Subcutaneous abdominal adipose tissue (tissue), 5 donors: ENCODE data around the gene DUSP10.

Source experiments
- H3K27ac ChIP-seq: one replicate; pipeline ENCODE4 v1.7.0; 2013; ENCODE audit warnings: low read depth, mild to moderate bottlenecking, inconsistent platforms, low read length, moderate library complexity
- H3K27me3 ChIP-seq, 5 donors: one replicate each; pipeline ENCODE4 v1.7.0; 2013; ENCODE audit warnings: low read length in 5 of 5, inconsistent platforms in 1 of 5; ENCODE audit not compliant: control insufficient read depth in 5 of 5, insufficient read depth in 4 of 5
- H3K36me3 ChIP-seq, 5 donors: one replicate each; pipeline ENCODE4 v1.7.0; 2013; ENCODE audit warnings: low read length in 5 of 5; ENCODE audit not compliant: control insufficient read depth in 5 of 5, insufficient read depth in 5 of 5
- H3K4me1 ChIP-seq, 5 donors: one replicate each; pipeline ENCODE4 v1.7.0; 2013; ENCODE audit warnings: low read length in 5 of 5, mild to moderate bottlenecking in 3 of 5, moderate library complexity in 1 of 5; ENCODE audit not compliant: control insufficient read depth in 5 of 5, insufficient read depth in 5 of 5
- H3K4me3 ChIP-seq, 5 donors: one replicate each; pipeline ENCODE4 v1.7.0; 2013; ENCODE audit warnings: low read length in 5 of 5, low read depth in 1 of 5
- H3K9ac ChIP-seq, 5 donors: one replicate each; pipeline ENCODE4 v1.7.0; 2013; ENCODE audit warnings: low read length in 5 of 5, mild to moderate bottlenecking in 4 of 5, moderate library complexity in 3 of 5
- H3K9me3 ChIP-seq, 5 donors: one replicate each; pipeline ENCODE4 v1.7.0; 2013; ENCODE audit warnings: low read length in 5 of 5; ENCODE audit not compliant: control insufficient read depth in 5 of 5
- donor health status: healthy.
- donor health status: healthy.
- donor health status: healthy.
- donor health status: healthy.
- donor health status: healthy.

Gene DUSP10

GRCh38 chr1:221778535-221779142 is 36.8 kb upstream of the DUSP10 start:
- Histone ChIP-seq H3K4me1 (peaks cover 0 to 41% (median 32%) of the 10 kb centered on the region in 5 donors), H3K9me3 (no peaks in the 10 kb centered on the region), H3K36me3 (no peaks in the 10 kb centered on the region), H3K27ac (no peak overlapping the region), H3K27me3 (no peaks in the 10 kb centered on the region), H3K9ac (no peak overlapping the region), H3K4me3 (no peak overlapping the region)

- Histone ChIP-seq H3K9ac (no peak overlapping the region), H3K4me3 (no peak overlapping the region), H3K36me3 (no peaks in the 10 kb centered on the region), H3K4me1 (peaks cover 0 to 39% (median 30%) of the 10 kb centered on the region in 5 donors), H3K9me3 (no peaks in the 10 kb centered on the region), H3K27me3 (no peaks in the 10 kb centered on the region), H3K27ac (no peak overlapping the region)
Measured at GRCh38 chr1:221778125-221778524, 36.2 kb upstream of the DUSP10 start.

GRCh38 chr1:221777431-221778072 is 35.7 kb upstream of the DUSP10 start:
- no peaks in the 10 kb centered on the region for H3K27me3 ChIP-seq
- H3K9me3 ChIP-seq: no peaks in the 10 kb centered on the region
- H3K4me1 ChIP-seq: peaks cover 0 to 33% (median 24%) of the 10 kb centered on the region in 5 donors
- no peak overlapping the region for H3K27ac ChIP-seq
- H3K4me3 ChIP-seq: no peak overlapping the region
- no peaks in the 10 kb centered on the region for H3K36me3 ChIP-seq
- no peak overlapping the region for H3K9ac ChIP-seq

- Histone ChIP-seq H3K4me1 (peaks cover 0 to 24% (median 18%) of the 10 kb centered on the region in 5 donors), H3K9ac (no peak overlapping the region), H3K36me3 (no peaks in the 10 kb centered on the region), H3K27me3 (no peaks in the 10 kb centered on the region), H3K27ac (no peak overlapping the region), H3K9me3 (no peaks in the 10 kb centered on the region), H3K4me3 (no peak overlapping the region)
Measured at GRCh38 chr1:221776495-221777301, 34.8 kb upstream of the DUSP10 start.

GRCh38 chr1:221775206-221775605 is 33.3 kb upstream of the DUSP10 start:
- H3K4me1 ChIP-seq: peaks cover 0 to 9% (median 3%) of the 10 kb centered on the region in 5 donors

GRCh38 chr1:221774054-221774842 is 32.4 kb upstream of the DUSP10 start:
- Histone ChIP-seq H3K4me3 (no peak overlapping the region), H3K27me3 (no peaks in the 10 kb centered on the region), H3K9me3 (no peaks in the 10 kb centered on the region), H3K27ac (no peak overlapping the region), H3K4me1 (peaks cover 0 to 5% (median 3%) of the 10 kb centered on the region in 5 donors), H3K36me3 (no peaks in the 10 kb centered on the region), H3K9ac (no peak overlapping the region)

More at GRCh38 chr1:221775206-221775605, 33.3 kb upstream of the DUSP10 start:
- Histone ChIP-seq H3K27me3 (no peaks in the 10 kb centered on the region), H3K36me3 (no peaks in the 10 kb centered on the region), H3K4me3 (no peak overlapping the region), H3K9ac (no peak overlapping the region), H3K9me3 (no peaks in the 10 kb centered on the region), H3K27ac (no peak overlapping the region)

- Histone ChIP-seq H3K27me3 (no peaks in the 10 kb centered on the region), H3K27ac (no peak overlapping the region), H3K9me3 (no peaks in the 10 kb centered on the region), H3K9ac (no peak overlapping the region), H3K4me3 (no peak overlapping the region), H3K36me3 (no peaks in the 10 kb centered on the region), H3K4me1 (peaks cover 0 to 5% (median 3%) of the 10 kb centered on the region in 5 donors)
Measured at GRCh38 chr1:221773383-221773782, 31.5 kb upstream of the DUSP10 start.

GRCh38 chr1:221772117-221772516 is 30.2 kb upstream of the DUSP10 start:
- Histone ChIP-seq H3K27ac (no peak overlapping the region), H3K9ac (no peak overlapping the region), H3K36me3 (no peaks in the 10 kb centered on the region), H3K4me1 (peaks cover 0 to 5% (median 3%) of the 10 kb centered on the region in 5 donors), H3K4me3 (no peak overlapping the region), H3K9me3 (no peaks in the 10 kb centered on the region), H3K27me3 (no peaks in the 10 kb centered on the region)

- H3K4me3 ChIP-seq: no peak overlapping the region
- no peaks in the 10 kb centered on the region for H3K36me3 ChIP-seq
- H3K4me1 ChIP-seq: peaks cover 0 to 2% (median 0%) of the 10 kb centered on the region in 5 donors
- H3K9ac ChIP-seq: no peak overlapping the region
- H3K27me3 ChIP-seq: no peaks in the 10 kb centered on the region
- no peak overlapping the region for H3K27ac ChIP-seq
- H3K9me3 ChIP-seq: no peaks in the 10 kb centered on the region
Measured at GRCh38 chr1:221768444-221769066, 26.7 kb upstream of the DUSP10 start.
